ENCODE results near the gene NUP210L.
"Not testable (repeated sequence)": the region's sequence is repeated elsewhere in the genome, so short reads cannot be mapped to it uniquely, and the experiment has no call there.

NUP210L gene

DNA sequence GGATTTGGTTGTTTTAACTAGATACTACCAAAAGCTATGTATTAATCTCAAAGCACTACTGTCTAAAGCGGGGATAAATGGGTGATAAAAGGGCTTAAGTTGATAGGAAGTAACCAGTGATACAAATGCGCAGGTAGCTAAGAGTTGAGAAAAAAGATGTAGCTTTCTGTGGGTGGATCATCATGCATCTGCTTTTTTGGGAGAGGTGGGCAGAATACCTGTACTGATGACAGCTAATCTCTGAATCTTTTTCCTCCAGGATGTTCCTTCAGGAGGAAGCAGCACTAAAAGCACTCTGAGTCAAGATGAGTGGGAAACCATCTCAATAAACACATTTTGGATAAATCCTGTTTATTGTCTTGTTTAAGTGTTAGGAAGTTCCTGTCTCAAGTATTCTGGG is 163.1 kb downstream of the NUP210L start:
- no peak for DNase-seq (ENCODE audit: low read depth)

DNA sequence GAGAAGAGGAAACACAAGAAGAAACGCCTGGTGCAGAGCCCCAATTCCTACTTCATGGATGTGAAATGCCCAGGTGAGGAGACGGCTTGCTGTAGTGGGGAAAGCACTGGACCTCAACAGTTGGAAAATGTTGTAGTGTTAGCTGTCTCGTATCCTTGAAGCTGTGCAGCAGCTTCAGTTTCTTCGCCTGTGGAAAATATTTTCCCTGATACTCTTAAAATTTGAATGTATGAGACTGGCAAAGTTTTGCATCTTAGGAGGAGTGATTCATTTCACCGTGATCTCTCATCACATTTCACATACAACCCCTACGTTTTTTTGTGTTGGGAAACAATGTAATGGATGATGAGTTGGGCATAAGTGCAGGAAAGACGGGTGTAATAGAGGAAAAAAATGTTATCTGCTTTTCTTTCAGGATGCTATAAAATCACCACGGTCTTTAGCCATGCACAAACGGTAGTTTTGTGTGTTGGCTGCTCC is 163.7 kb downstream of the NUP210L start:
- DNase-seq (ENCODE audit: low read depth): no peak

DNA sequence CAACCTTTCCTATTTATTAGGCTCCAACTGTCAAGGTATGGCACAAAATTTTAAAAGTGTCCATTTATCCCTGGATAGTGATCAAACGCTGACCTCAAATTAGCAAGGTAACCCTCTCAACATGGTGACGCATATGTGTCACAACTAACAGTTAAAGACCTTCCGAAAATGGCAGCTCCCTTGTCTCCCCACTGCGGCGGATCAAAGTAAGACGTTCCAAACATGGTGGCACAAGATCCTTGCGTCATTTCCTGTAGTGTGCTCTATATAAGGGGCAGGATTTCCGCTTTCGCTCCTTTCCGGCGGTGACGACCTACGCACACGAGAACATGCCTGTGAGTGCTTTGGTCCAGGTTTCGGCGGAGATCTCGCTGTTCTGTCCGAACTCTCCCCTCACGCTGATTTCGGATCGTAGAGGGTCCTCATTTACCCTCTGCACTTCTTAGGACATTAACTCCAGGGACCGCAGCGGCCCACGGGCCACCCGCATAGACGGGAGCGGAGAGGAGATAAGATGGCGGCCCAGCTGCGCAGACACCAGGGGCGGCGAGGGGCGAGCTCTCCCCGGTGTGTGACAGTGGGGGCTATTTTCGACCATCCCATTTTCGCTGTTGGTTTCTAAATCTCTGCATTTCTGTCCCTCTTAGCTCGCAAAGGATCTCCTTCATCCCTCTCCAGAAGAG is 164.3 kb downstream of the NUP210L start, which contains the start of gene RPS27:
Gene RPS27 (plus strand): TSS at position 295 of the 683 bp plus-strand sequence. CDS start 35 bp downstream, at position 330.
- peak; percentile 84 for DNase-seq (ENCODE audit: low read depth)

DNA sequence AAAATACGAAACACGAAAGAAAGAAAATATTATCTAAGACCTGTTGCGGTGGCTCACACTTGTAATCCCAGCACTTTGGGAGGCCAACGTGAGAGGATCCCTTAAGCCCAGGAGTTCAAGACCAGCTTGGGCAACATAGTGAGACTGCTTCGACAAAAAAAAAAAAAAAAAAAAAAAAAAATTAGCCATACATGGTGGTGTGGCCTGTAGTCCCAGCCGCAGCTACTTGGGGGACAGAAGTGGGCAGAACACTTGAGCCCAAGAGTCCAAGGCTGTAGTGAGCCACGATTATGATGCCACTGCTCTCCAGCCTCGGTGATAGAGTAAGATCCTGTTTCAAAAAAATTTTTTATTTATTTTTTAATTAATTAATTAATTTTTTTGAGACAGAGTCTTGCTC is 167.3 kb downstream of the NUP210L start:
- DNase-seq (ENCODE audit: low read depth): no peak

DNA sequence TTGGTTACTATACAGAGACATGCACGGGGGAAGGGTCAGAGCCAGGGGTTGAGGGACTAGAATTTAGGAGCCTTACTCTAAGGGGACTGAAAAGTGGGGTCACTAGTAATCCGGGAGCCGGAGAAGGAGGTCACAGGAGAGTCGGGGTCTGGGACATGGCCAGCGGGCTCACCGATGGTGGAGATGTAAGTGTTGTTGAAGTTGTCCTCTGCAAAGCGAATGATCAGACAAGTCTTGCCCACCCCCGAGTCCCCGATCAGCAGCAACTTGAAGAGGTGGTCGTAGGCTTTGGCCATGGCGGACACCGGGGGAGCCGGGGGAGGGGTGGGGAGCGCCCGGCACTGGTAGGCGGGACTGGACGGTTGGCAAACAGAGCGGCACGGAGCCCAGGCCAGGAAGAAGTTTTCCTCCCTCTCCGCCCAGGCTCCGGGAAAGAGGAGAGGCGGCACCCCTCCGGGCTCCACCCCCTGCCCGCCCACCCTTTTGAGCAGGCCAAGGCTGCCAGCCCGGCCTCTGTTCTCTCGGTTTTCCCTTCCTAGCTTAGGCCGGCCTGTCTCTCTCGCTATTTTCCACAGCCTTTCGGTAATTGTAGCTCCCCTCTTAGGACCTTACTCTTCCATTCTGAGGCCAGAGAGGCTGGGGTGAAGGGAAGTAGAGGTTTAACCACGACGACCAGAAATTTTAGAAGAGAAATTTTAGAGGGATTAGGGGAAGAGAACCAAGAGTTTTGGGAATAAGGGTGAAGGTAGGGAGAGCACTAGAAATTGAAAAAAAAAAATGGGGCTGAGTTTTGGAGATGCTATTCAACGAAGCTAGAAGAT is 168.7 kb downstream of the NUP210L start, which contains the start of gene RAB13:
Gene RAB13 (minus strand): TSS at position 399 of the 821 bp plus-strand sequence. CDS start 103 bp downstream, at position 296.
- no peak for DNase-seq (ENCODE audit: low read depth)

DNA sequence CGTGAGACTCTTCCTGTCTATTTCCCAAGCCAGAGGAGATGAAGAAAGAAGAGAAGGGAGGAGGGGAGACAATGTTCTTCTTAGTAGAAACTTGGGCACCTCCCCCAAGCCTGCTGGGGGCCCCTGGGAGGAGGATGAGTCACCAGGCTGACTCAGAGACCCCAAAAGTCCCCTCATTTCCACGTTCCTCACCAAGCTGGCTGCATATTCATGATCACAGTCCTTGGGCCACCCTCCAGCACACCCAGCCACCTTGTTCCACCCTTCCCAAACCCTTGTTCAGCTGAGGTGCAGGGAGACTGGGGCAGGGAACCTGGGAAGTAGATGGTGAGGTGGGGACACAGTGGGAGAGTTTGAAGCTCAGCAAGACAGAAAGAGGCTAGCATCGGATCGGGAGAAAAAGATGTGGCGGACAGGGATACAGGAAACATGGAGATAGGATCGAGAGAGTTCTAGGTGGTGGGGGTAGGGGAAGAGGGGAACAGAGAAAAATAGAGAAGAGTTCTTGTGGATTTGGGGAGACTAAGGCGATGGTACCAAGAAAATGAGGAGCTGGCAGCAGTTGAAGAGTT is 169.4 kb downstream of the NUP210L start:
- peak; percentile 58 for DNase-seq (ENCODE audit: low read depth)

DNA sequence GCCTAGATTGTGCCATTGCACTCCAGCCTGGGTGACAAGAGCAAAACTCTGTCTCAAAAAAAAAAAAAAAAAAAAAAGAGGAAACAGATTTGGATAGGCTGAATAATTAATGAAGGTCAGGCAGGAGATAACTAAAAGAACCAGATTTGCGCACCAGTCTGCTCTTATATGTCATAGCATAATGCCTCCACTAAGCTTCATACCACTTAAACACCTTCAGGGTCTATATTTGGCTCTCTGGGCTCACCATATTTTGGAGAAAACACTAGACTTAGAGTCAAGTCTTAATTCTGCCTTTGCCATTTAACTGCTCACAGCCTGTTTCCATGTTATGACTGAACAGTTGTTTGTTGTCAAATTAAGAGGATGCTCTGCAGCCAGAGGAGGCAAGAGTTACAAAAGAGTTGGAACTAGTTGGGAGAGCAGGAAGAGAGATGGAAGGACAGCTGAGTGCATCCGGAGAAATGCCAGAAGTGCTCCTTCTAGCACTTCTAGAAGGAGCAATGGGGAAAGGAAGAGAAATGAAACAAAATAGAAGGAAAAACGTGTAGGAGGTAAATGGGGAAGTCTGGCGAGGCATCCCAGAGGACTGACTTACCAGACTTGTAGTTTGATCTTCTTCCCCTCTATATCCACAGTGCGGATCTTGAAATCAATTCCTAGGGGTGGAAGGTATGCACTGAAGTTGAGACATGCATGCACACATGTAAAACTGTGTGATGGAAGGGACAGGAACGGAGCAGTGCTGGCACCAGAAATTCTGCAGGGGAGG is 170.6 kb downstream of the NUP210L start:
- DNase-seq (ENCODE audit: low read depth): no peak

DNA sequence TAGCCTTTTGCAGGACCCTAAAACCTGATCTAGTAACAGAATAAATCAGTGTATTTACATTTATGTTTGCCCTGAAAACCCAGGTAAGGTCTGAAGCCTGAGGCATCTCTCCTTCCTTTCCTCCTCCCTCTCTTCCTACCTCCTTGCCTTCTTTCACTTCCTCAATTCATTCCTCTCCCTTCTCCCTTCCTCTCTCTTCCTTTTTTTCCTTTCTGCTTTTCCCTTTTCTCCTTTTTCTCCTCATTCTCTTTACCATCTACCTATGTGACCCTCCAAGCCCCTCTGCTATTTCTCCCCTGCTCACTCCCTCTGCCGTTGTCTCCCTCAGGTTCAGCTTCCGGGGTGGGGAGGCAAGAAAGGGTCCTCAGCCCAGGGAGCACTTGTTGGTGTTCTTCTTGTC is 173.1 kb downstream of the NUP210L start:
- not testable (repeated sequence) for DNase-seq (ENCODE audit: low read depth)

DNA sequence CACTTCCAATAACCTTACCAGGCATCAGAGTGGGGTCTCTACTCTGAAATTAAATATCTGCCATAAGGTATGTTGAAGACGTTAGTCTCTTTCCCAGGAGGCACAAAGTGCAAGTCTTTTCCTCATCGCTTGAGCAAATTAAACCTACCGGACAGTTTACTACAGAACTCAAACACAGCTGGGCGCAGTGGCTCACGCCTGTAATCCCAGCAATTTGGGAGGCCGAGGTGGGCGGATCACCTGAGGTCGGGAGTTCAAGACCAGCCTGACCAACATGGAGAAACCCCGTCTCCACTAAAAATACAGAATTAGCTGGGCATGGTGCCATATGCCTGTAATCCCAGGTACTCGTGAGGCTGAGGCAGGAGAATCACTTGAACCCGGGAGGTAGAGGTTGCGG is 175.8 kb downstream of the NUP210L start:
- not testable (repeated sequence) for DNase-seq (ENCODE audit: low read depth)

DNA sequence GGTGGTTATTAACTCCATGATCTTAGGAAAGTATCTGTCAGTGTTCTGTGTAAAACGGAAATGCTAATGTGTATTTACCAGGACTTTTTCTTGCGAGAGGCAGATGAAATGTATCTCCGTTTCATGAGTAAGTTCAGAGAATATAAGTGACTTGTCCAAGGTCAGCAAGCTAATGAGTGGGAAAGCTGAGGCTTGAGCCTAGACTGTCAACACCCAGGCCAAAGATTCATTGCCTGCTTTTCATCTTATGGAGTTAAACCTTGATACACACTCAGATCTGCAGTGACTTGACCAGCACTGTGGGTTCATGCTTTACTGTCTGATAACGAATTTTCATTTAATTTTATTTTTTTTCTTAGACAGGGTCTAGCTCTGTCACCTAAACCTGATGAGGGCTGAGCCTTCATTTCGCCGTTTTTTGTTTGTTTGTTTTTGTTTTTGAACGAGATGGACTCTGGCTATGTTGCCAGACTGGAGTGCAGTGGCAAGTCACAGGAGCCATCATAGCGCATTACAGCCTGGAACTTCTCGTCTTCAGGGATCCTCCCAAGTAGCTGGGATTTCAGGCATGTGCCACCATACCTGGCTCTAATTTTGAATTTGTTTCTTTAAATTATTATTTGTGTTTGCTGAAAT is 176.5 kb downstream of the NUP210L start:
- no peak for DNase-seq (ENCODE audit: low read depth)

DNA sequence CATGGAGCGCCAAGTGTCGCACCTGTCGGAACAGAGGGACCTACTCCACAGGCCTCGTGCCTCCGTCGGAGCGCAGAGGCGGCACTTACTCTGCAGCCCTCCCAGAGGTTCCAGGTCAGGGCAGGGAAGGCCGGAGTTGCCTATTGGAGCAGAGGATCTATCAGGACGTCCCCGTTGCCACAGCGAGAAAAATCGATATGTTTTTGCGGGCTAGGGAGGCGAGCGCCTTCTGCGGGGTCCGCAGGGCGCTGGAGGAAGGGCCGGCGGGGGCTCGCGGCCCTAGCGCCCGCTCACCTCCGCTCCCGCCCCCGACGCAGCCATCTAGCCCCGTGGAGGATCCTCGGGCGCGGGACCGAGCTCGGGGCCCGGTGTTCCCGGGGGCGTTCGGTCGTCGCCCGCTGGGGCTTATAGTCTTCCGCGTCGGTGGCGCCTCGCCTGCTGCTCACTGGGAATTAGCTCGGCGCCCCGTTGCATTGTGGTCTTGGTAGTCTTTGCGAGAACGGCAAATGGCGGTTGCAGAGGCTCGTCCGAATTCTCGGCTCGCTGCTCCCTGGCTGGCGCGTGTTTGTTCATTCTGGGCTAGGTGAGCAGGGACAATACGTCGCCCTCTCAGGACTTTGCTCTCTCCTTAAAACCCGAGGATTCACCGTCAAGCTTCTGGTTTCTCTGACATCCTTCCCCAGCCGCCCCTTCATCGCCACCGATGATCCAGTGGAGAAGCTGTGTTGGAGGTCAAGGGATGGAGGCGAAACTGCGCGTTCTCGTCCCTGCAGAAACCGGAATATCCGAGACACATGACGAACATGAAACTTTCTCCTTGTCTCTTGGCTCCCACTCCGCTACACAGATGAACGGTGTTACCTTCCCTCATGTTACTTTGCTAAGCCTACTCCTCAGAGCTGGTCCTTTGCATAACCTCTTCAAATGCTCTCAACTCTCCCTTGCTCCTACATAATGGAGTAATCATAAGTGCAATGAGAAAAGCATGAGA is 177.3 kb downstream of the NUP210L start, which contains the start of gene JTB:
Gene JTB (minus strand): TSS at position 425 of the 991 bp plus-strand sequence. CDS start 422 bp downstream, at position 3.
- DNase-seq (ENCODE audit: low read depth): peak; percentile 81

DNA sequence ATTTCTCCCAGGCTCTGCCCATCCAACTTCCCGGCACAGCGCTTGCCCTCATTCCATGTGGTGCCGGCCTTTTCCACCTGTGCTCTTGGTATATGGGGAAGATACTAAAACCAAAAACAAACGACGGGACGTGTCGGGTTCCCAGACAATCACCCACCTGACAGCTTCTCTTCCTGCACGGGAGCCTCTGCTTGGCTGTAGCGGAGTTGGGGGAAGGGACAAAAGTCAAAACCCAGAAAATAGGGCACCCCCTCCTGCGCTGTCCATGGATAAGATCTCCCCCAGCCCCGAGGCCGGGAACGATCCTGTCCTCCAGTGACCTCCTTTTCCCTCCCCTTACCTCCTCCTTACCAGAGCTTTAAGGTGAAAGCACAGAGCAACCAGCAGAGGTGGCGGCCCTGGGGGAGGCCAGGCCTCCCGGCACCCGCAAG is 178.0 kb downstream of the NUP210L start:
- DNase-seq (ENCODE audit: low read depth): no peak

DNA sequence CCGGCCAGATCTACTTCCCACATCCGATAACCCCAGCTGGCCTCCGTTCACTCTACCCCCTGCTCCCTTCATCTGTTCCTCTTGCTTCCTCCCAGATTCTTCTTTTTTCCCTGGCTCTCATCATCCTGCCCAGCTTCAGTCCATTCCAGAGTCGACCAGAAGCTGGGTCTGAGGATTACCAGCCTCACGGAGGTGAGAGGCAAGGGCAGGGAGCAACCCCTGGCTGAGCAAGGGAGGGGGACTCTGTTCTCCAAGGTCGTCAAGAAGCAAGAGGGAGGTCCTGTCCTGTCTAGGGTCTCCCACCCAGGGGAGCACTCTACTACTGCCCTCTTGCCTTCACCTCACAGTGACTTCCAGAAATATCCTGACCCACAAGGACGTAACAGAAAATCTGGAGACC is 181.3 kb downstream of the NUP210L start:
- DNase-seq (ENCODE audit: low read depth): no peak

DNA sequence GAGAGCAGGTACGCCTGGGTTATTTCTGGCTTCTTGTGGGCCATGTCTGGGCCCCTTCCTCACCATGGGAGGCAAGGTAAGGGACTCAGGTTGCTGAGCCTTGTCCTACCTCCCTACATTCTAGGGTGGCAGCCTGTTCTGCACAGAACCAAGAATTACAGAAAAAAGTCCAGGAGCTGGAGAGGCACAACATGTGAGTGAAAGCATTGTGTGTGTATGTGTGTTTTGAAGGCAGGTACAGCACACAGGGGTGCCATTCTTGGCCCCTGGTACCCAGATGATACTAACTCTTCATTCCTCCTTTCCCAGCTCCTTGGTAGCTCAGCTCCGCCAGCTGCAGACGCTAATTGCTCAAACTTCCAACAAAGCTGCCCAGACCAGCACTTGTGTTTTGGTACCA is 181.8 kb downstream of the NUP210L start:
- no peak for DNase-seq (ENCODE audit: low read depth)

DNA sequence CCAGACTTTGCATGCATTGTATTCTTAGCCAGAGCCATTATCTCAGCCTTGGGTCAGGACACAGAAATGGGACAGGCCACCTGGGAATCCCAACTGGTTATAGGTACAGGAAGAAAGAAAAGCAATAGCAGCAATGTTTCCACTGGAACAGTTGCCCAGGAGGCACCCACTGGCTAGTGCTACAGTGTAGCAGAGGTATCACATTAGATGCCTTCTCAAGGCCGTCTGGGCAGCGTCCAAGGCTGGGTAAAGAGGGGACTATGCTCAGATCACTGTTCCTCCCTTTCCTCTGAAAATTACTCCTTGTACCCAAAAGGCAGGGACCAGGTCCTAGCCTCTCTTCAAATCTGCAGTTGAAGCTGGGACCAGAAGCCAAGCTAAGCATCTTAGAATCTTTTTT is 184.5 kb downstream of the NUP210L start:
- no peak for DNase-seq (ENCODE audit: low read depth)

DNA sequence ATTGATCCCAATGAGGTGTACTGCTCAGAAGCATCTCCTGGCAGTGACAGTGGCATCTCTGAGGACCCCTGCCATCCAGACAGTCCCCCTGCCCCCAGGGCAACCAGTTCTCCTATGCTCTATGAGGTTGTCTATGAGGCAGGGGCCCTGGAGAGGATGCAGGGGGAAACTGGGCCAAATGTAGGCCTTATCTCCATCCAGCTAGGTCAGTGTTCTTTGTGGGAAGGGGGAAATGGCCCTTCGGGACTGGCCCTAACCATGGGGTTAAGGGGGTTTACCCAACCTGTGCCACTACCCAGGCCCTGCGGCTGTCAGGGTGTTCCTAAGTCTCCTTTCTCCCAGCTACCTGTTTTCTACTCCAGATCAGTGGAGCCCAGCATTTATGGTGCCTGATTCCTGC is 185.9 kb downstream of the NUP210L start:
- no peak for DNase-seq (ENCODE audit: low read depth)

DNA sequence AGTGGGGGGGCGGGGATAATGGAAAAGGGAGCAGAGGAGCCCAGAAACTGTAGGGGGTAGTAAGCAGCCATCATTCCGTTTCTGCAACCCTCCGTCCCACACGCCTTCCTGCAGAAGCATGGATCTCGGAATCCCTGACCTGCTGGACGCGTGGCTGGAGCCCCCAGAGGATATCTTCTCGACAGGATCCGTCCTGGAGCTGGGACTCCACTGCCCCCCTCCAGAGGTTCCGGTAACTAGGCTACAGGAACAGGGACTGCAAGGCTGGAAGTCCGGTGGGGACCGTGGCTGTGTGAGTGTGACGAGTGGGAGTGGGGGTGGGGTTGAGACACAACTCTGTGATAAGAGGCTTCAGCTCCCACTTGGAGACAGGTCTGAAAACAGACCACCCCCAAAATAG is 186.5 kb downstream of the NUP210L start:
- no peak for DNase-seq (ENCODE audit: low read depth)

DNA sequence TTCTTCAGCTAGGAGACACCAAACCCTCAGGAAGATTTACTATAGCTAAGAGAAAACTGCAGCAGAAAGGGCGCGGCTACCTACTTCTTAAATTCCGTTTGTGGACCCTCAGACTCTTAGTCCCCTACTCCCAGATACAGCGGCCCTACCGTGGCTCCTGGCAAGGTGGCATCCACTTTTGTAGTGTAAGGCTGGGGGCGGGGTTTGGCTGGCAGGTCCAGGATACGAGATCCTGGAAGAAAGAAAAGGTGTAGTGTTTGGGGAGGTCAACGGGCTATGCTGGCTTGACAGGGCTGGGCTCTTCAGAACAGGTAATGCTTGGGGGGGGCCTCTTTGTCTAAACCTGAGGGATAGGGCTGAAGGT is 186.9 kb downstream of the NUP210L start:
- no peak for DNase-seq (ENCODE audit: low read depth)

DNA sequence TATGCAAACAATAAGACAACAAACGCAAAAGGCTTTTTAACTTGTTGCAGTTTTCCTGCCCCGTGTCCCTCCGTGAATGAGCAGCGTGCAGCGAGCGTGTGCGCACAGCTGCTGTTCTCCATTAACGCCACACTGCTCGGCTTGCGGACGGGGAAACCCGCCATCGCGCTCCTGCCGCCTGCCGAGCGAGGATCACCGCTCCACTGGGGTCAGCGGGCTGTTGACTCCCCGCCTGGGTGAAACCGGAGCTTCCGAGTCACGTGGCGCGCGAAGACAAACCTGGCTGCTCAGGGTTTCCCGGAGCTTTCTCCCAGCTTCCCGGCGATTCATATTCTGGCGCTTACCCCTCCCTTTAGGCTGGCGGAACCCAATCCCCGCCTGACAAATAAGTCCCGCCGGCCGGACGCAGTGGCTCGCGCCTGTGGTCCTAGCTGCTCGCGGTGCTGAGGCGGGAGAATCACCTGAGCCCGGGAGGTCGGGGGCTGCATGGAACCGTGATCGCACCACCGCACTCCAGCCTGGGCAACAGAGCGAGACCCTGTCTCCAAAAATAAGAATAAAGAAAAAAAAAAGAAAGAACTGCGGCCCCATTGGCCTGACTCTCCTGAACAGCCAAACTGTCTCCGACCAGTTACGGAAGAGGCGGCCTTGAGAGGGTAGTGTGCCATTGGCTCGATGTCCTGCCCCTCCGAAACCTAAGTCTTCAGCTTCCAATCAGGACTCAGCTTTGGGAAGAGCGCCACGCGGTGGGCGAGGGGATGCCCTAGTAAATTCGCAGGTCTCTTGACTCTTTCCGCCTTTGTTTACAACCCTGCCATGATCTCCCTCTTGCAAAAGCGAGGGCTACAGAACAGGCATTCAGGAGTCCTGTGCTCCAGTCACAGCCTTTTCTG is 187.5 kb downstream of the NUP210L start, which contains the start of gene CREB3L4:
Gene CREB3L4 (plus strand): TSS at position 796 of the 893 bp plus-strand sequence. CDS start 624 bp downstream, outside the sequence.
- DNase-seq (ENCODE audit: low read depth): peak; percentile 79

Measured in activated T-cell treated with anti-CD3 and anti-CD28 coated beads for 24 hours (primary cell).